HCT116 (cell line): ENCODE measurements around the gene LILRA2. TPM values are rescaled to one million over a fixed set of nuclear protein-coding genes. Genes with fewer than 3 reads are reported as not detected.

Experiments
- ATAC-seq: fragments of 200-7000 bp; cut with Tn5 transposase; 2 replicates; pipeline ENCODE4 v1.9.1; 2020; ENCODE audit warnings: mild to moderate bottlenecking, moderate library complexity
- BruUV-seq: library from RNA; stranded (reverse); fragments of 400-500 nt; replicated peaks from 2 replicates; lab custom pipeline; 2021; lab: Mats Ljungman, UMichigan
- CTCF ChIA-PET: fragments of 300-600 bp; sonication (Branson Sonifier 250); formaldehyde crosslinking; loops from one replicate; lab custom pipeline; 2021; ENCODE audit warnings: antibody characterized with exemption; lab: Charles Lee
- POLR2A ChIA-PET: fragments of 300-600, 350-600 bp; sonication (Branson Sonifier 250); formaldehyde crosslinking; loops from one replicate; lab custom pipeline; 2021; ENCODE audit warnings: antibody characterized with exemption; lab: Charles Lee
- RAD21 ChIA-PET, 2 experiments: fragments of 300-600 bp; sonication (Branson Sonifier 250); formaldehyde crosslinking; loops; one replicate each; lab custom pipeline; 2023; ENCODE audit warnings: low total read pairs in 2 of 2; ENCODE audit not compliant: uncharacterized antibody in 2 of 2, unreplicated experiment in 2 of 2, low non-redundant PET in 1 of 2; lab: Charles Lee
- DNase-seq: peaks from one replicate; pipeline ENCODE4 v3.0.0-alpha.2; 2010; ENCODE audit warnings: low read depth, low spot score
- H2AFZ ChIP-seq: fragments of 200-600 bp; shearing (Covaris generic), sonication (generic); 2 replicates; pipeline ENCODE4 v1.6.1; 2017; ENCODE audit warnings: low read depth, mixed run types, mixed read lengths, antibody characterized with exemption, low read length; ENCODE audit not compliant: poor library complexity, severe bottlenecking
- H3K27ac ChIP-seq: 2 replicates; pipeline ENCODE4 v1.5.1; 2012; ENCODE audit warnings: low read depth, low read length
- H3K27me3 ChIP-seq: fragments of 200-600 bp; sonication (generic); 2 replicates; pipeline ENCODE4 v1.6.1; 2016; ENCODE audit warnings: mixed run types, low read length, mixed read lengths; ENCODE audit not compliant: insufficient read depth
- H3K36me3 ChIP-seq, 2 experiments: fragments of 200-500 bp in 1 of 2; fragments of 200-600 bp in 1 of 2; sonication (Bioruptor generic) in 1 of 2; sonication (generic) in 1 of 2; 2 replicates each; pipeline versions ENCODE4 v1.5.1 to v1.6.1; 2014 to 2016; ENCODE audit warnings: low read length in 2 of 2, inconsistent platforms in 1 of 2, mixed read lengths in 1 of 2, mixed run types in 1 of 2; ENCODE audit not compliant: insufficient read depth in 2 of 2, control insufficient read depth in 1 of 2
- H3K4me1 ChIP-seq, 2 experiments: fragments of 200-600 bp in 1 of 2; sonication (generic) in 1 of 2; 2 replicates each; pipeline versions ENCODE4 v1.5.1 to v1.6.1; 2012 to 2017; ENCODE audit warnings: low read length in 2 of 2, inconsistent platforms in 1 of 2, mild to moderate bottlenecking in 1 of 2, mixed read lengths in 1 of 2, mixed run types in 1 of 2, moderate library complexity in 1 of 2; ENCODE audit not compliant: insufficient read depth in 2 of 2, control insufficient read depth in 1 of 2
- H3K4me2 ChIP-seq: fragments of 200-600 bp; sonication (generic); 2 replicates; pipeline ENCODE4 v1.6.1; 2017; ENCODE audit warnings: mixed run types, low read length, mixed read lengths
- H3K4me3 ChIP-seq, 2 experiments: fragments of 200-600 bp in 1 of 2; sonication (generic) in 1 of 2; replicated peaks in 1 of 2; 2 replicates each; pipeline ENCODE4 v1.5.1; 2011 to 2016; ENCODE audit warnings: low read length in 2 of 2, control low read depth in 1 of 2, low read depth in 1 of 2, mild to moderate bottlenecking in 1 of 2, mixed read lengths in 1 of 2, mixed run types in 1 of 2
- H3K79me2 ChIP-seq: fragments of 200-600 bp; sonication (generic); 2 replicates; pipeline ENCODE4 v1.6.1; 2017; ENCODE audit warnings: mild to moderate bottlenecking, mixed run types, low read length, moderate library complexity, mixed read lengths; ENCODE audit not compliant: insufficient read depth
- H3K9ac ChIP-seq: fragments of 200-600 bp; sonication (generic); 2 replicates; pipeline ENCODE4 v1.6.1; 2016; ENCODE audit warnings: low read length, mixed read lengths
- H3K9me2 ChIP-seq: fragments of 200-600 bp; sonication (generic), shearing (Covaris generic); 2 replicates; pipeline ENCODE4 v1.6.1; 2017; ENCODE audit warnings: mixed run types, mild to moderate bottlenecking, moderate library complexity; ENCODE audit not compliant: insufficient read depth
- H3K9me3 ChIP-seq, 2 experiments: fragments of 200-500 bp in 1 of 2; fragments of 200-600 bp in 1 of 2; sonication (Bioruptor generic) in 1 of 2; sonication (generic) in 1 of 2; 2 replicates each; pipeline ENCODE4 v1.6.1; 2014 to 2017; ENCODE audit warnings: low read length in 2 of 2, mixed read lengths in 2 of 2, inconsistent platforms in 1 of 2, low read depth in 1 of 2, mild to moderate bottlenecking in 1 of 2, mixed run types in 1 of 2, moderate library complexity in 1 of 2; ENCODE audit not compliant: control insufficient read depth in 1 of 2, insufficient read depth in 1 of 2
- H4K20me1 ChIP-seq: fragments of 200-600 bp; sonication (generic), shearing (Covaris generic); 2 replicates; pipeline ENCODE4 v1.6.1; 2017; ENCODE audit warnings: mixed run types, mild to moderate bottlenecking, moderate library complexity; ENCODE audit not compliant: insufficient read depth
- ATF3 ChIP-seq: IDR thresholded peaks from 2 replicates; pipeline ENCODE4 v1.6.1; 2012
- CEBPB ChIP-seq: IDR thresholded peaks from 2 replicates; pipeline ENCODE4 v1.6.1; 2012; ENCODE audit warnings: low read depth
- CTCF ChIP-seq, 3 experiments: fragments of 200-600 bp in 1 of 3; sonication (generic) in 1 of 3; IDR thresholded peaks in 2 of 3; conservative IDR thresholded peaks in 1 of 3; 2 replicates each; pipeline ENCODE4 v1.5.1; 2012 to 2017; ENCODE audit warnings: low read depth in 2 of 3, low read length in 2 of 3, antibody characterized with exemption in 1 of 3, borderline replicate concordance in 1 of 3, control low read depth in 1 of 3, mild to moderate bottlenecking in 1 of 3, mixed read lengths in 1 of 3, mixed run types in 1 of 3, moderate library complexity in 1 of 3; ENCODE audit not compliant: insufficient read depth in 1 of 3
- EGR1 ChIP-seq: IDR thresholded peaks from 2 replicates; pipeline ENCODE4 v1.6.1; 2012; ENCODE audit warnings: low read depth
- ELF1 ChIP-seq: IDR thresholded peaks from 2 replicates; pipeline ENCODE4 v1.6.1; 2012; ENCODE audit warnings: low read depth, borderline replicate concordance
- EZH2phosphoT487 ChIP-seq: fragments of 200-600 bp; IDR thresholded peaks from 2 replicates; pipeline ENCODE4 v1.6.1; 2018; ENCODE audit warnings: antibody characterized with exemption, borderline replicate concordance
- FOSL1 ChIP-seq: IDR thresholded peaks from 2 replicates; pipeline ENCODE4 v1.6.1; 2012; ENCODE audit warnings: low read depth
- JUND ChIP-seq: IDR thresholded peaks from 2 replicates; pipeline ENCODE4 v1.6.1; 2012
- POLR2AphosphoS5 ChIP-seq: IDR thresholded peaks from 2 replicates; pipeline ENCODE4 v1.6.1; 2011; ENCODE audit warnings: mild to moderate bottlenecking, low read depth, low read length, moderate library complexity
- REST ChIP-seq: IDR thresholded peaks from 2 replicates; pipeline ENCODE4 v1.6.1; 2012; ENCODE audit warnings: low read depth
- SRF ChIP-seq: IDR thresholded peaks from 2 replicates; pipeline ENCODE4 v1.6.1; 2012; ENCODE audit warnings: low read depth
- TCF7L2 ChIP-seq: IDR thresholded peaks from 2 replicates; pipeline ENCODE4 v1.7.0; 2011; ENCODE audit warnings: borderline replicate concordance, inconsistent platforms; ENCODE audit not compliant: insufficient read depth, insufficient read length; ENCODE audit errors: extremely low read depth
- YY1 ChIP-seq: IDR thresholded peaks from 2 replicates; pipeline ENCODE4 v1.6.1; 2011; ENCODE audit warnings: low read length, low read depth, moderate library complexity, mild to moderate bottlenecking; ENCODE audit not compliant: insufficient replicate concordance; ENCODE audit errors: extremely low read depth
- ZBTB33 ChIP-seq: IDR thresholded peaks from 2 replicates; pipeline ENCODE4 v1.6.1; 2011; ENCODE audit warnings: mild to moderate bottlenecking, low read length, moderate library complexity; ENCODE audit not compliant: insufficient replicate concordance; ENCODE audit errors: extremely low read depth
- ZFX ChIP-seq: fragments of 450-650 bp; IDR thresholded peaks from 2 replicates; pipeline ENCODE4 v1.6.1; 2017
- ZNF274 ChIP-seq: fragments of 200-500 bp; sonication (Bioruptor generic); IDR thresholded peaks from 2 replicates; pipeline ENCODE4 v1.6.1; 2014; ENCODE audit warnings: mild to moderate bottlenecking, low read depth, low read length, inconsistent platforms
- intact Hi-C: fragments of 100-400 bp; cut with micrococcal nuclease; formaldehyde crosslinking; loops from 2 replicates; pipeline ENCODE4 v1.10.0; 2022
- total RNA-seq: library from RNA; stranded (reverse); gene quantifications from one replicate; pipeline ENCODE4 v1.2.1, GENCODE V29; 2021; ENCODE audit not compliant: unreplicated experiment

The LILRA2 gene
- total RNA-seq, 1 experiment from 2014 or later = not detected

- Histone ChIP-seq H4K20me1 (no peaks in the 10 kb centered on the region), H3K27ac (no peak overlapping the region), H3K79me2 (no peaks in the 10 kb centered on the region), H3K9me2 (no peaks in the 10 kb centered on the region), H3K9ac (no peak overlapping the region), H2AFZ (no peak overlapping the region), H3K27me3 (peaks cover 56% of the 10 kb centered on the region), H3K36me3 (no peaks in the 10 kb centered on the region), H3K9me3 (no peaks in the 10 kb centered on the region), H3K4me3 (no peak overlapping the region), H3K4me1 (no peaks in the 10 kb centered on the region)
- ChIA-PET RAD21 (no interaction called here), POLR2A (no interaction called here)
- BruUV-seq = no TSS peak
- ATAC-seq (no peak), DNase-seq (no peak)
- intact Hi-C loops = no loop called here
- no peak for TF ChIP-seq REST
- TF ChIP-seq ELF1 = no peak
- no peak for TF ChIP-seq TCF7L2
- TF ChIP-seq POLR2AphosphoS5 = no peak
- TF ChIP-seq EZH2phosphoT487 = no peak
- no peak for TF ChIP-seq ZBTB33
- no peak for TF ChIP-seq JUND
- TF ChIP-seq ATF3 = no peak
- no peak for TF ChIP-seq SRF
- TF ChIP-seq FOSL1 = no peak
- no peak for TF ChIP-seq EGR1
- TF ChIP-seq CTCF (IDR thresholded peaks at IDR 0.05 in 2 of 3, conservative IDR thresholded peaks at IDR 0.05 in 1 of 3; ENCODE audit: borderline replicate concordance in 1 of 3, insufficient read depth in 1 of 3, low read depth in 2 of 3, low read length in 2 of 3) = no peak
- no peak for TF ChIP-seq ZNF274
- TF ChIP-seq YY1 = no peak
- TF ChIP-seq CEBPB = no peak
- TF ChIP-seq ZFX = no peak
- TF ChIP-seq, all 23 proteins: peak for 0
- no peak overlapping the region for H3K4me2 ChIP-seq
- CTCF ChIA-PET = no interaction called here
Measured at GRCh38 chr19:54572696-54573311, 786 bp upstream of the LILRA2 start.
